Neural progenitor cell (in vitro differentiated cells): Measurements from ENCODE around the gene TRAPPC10. TPM values are rescaled to one million over a fixed set of nuclear protein-coding genes. Genes with fewer than 3 reads are reported as not detected.
A peak's percentile ranks its signal among the peaks of the same experiment; 100 is the strongest.

Experiments
- DNase-seq: peaks from one replicate; pipeline ENCODE4 v3.0.0-alpha.2; 2016; ENCODE audit warnings: low spot score
- H2AFZ ChIP-seq: fragments of 200-600 bp; sonication (generic); replicated peaks from 2 replicates; pipeline ENCODE4 v1.6.1; 2016; ENCODE audit warnings: antibody characterized with exemption
- H3F3A ChIP-seq: fragments of 200-600 bp; sonication (generic); 2 replicates; pipeline ENCODE4 v1.6.1; 2016; ENCODE audit warnings: antibody characterized with exemption, low read depth
- H3K27ac ChIP-seq: fragments of 200-600 bp; sonication (generic); 2 replicates; pipeline ENCODE4 v1.5.1; 2016; ENCODE audit warnings: mild to moderate bottlenecking
- H3K27me3 ChIP-seq: fragments of 200-600 bp; sonication (generic); 2 replicates; pipeline ENCODE4 v1.6.1; 2016; ENCODE audit warnings: mild to moderate bottlenecking, moderate library complexity
- H3K36me3 ChIP-seq: fragments of 200-600 bp; sonication (generic); 2 replicates; pipeline ENCODE4 v1.5.1; 2016
- H3K4me1 ChIP-seq: fragments of 200-600 bp; sonication (generic); 2 replicates; pipeline ENCODE4 v1.6.1; 2016; ENCODE audit warnings: mixed run types
- H3K4me2 ChIP-seq: fragments of 200-600 bp; sonication (generic); 2 replicates; pipeline ENCODE4 v1.6.1; 2016
- H3K4me3 ChIP-seq: fragments of 200-600 bp; sonication (generic); 2 replicates; pipeline ENCODE4 v1.5.1; 2016
- H3K79me2 ChIP-seq: fragments of 200-600 bp; sonication (generic); 2 replicates; pipeline ENCODE4 v1.6.1; 2016; ENCODE audit warnings: low read depth
- H3K9ac ChIP-seq: fragments of 200-600 bp; sonication (generic); 2 replicates; pipeline ENCODE4 v1.6.1; 2016
- H3K9me3 ChIP-seq: fragments of 200-600 bp; sonication (generic); 2 replicates; pipeline ENCODE4 v1.5.1; 2016; ENCODE audit warnings: low read depth
- H4K20me1 ChIP-seq: fragments of 200-600 bp; sonication (generic); 2 replicates; pipeline ENCODE4 v1.6.1; 2016; ENCODE audit warnings: low read depth
- H3K27ac Mint-ChIP-seq: 3 replicates; pipeline ENCODE4 v1.8.0; 2021; ENCODE audit warnings: mixed read lengths
- H3K27me3 Mint-ChIP-seq: 2 replicates; pipeline ENCODE4 v1.8.0; 2022; ENCODE audit warnings: low read depth, mild to moderate bottlenecking, inconsistent platforms, moderate library complexity, mixed read lengths; ENCODE audit not compliant: insufficient read depth
- H3K36me3 Mint-ChIP-seq: 3 replicates; pipeline ENCODE4 v1.8.0; 2021; ENCODE audit warnings: mixed read lengths
- H3K4me1 Mint-ChIP-seq: 3 replicates; pipeline ENCODE4 v1.8.0; 2021; ENCODE audit warnings: mixed read lengths
- H3K4me3 Mint-ChIP-seq: 3 replicates; pipeline ENCODE4 v1.8.0; 2021; ENCODE audit warnings: mild to moderate bottlenecking, moderate library complexity, mixed read lengths
- H3K9me3 Mint-ChIP-seq: 3 replicates; pipeline ENCODE4 v1.8.0; 2020; ENCODE audit warnings: mixed read lengths
- CTCF ChIP-seq: fragments of 200-600 bp; sonication (generic); IDR thresholded peaks from 2 replicates; pipeline ENCODE4 v1.5.1; 2017; ENCODE audit warnings: antibody characterized with exemption, mild to moderate bottlenecking
- EZH2 ChIP-seq: fragments of 200-600 bp; sonication (generic); IDR thresholded peaks from 2 replicates; pipeline ENCODE4 v1.6.1; 2017; ENCODE audit warnings: antibody characterized with exemption, mild to moderate bottlenecking, moderate library complexity
- EZH2phosphoT487 ChIP-seq: fragments of 200-600 bp; sonication (generic); IDR thresholded peaks from 2 replicates; pipeline ENCODE4 v1.6.1; 2017; ENCODE audit warnings: antibody characterized with exemption
- total RNA-seq: library from RNA; depleted of rRNA; stranded (reverse); fragments of >200 nt; gene quantifications from 2 replicates; pipeline ENCODE4 v1.2.3, GENCODE V29; 2015; ENCODE audit warnings: low replicate concordance

TRAPPC10 gene
- total RNA-seq, 1 donor from 2014 or later: 19.8 TPM

GRCh38 chr21:44067011-44067839 lies 55.1 kb downstream of the TRAPPC10 start:
- Histone ChIP-seq H3K79me2 (peaks cover 21% of the 10 kb centered on the region), H2AFZ (no peak overlapping the region), H3K9me3 (no peaks in the 10 kb centered on the region), H3K4me3 (no peak overlapping the region), H3K36me3 (no peaks in the 10 kb centered on the region), H3K4me1 (peaks cover 11% of the 10 kb centered on the region), H3K9ac (no peak overlapping the region), H3K27me3 (no peaks in the 10 kb centered on the region), H4K20me1 (peaks cover 10% of the 10 kb centered on the region), H3K27ac (peak overlapping the region; percentile 46), H3F3A (no peaks in the 10 kb centered on the region), H3K4me2 (no peak overlapping the region)
- peaks cover 14% of the 10 kb centered on the region for H3K4me1 Mint-ChIP-seq
- no peak for TF ChIP-seq CTCF
- no peak for TF ChIP-seq EZH2
- TF ChIP-seq EZH2phosphoT487: no peak
- H3K4me3 Mint-ChIP-seq: no peak overlapping the region
- H3K9me3 Mint-ChIP-seq: no peaks in the 10 kb centered on the region
- H3K27ac Mint-ChIP-seq: peak overlapping the region; percentile 50
- H3K36me3 Mint-ChIP-seq: peaks cover 12% of the 10 kb centered on the region
- no peak for DNase-seq
- peaks cover 6% of the 10 kb centered on the region for H3K27me3 Mint-ChIP-seq

- Histone ChIP-seq H3K79me2 (peaks cover 21% of the 10 kb centered on the region), H3K4me3 (no peak overlapping the region), H3K4me1 (peaks cover 11% of the 10 kb centered on the region), H4K20me1 (peaks cover 10% of the 10 kb centered on the region), H3K27me3 (no peaks in the 10 kb centered on the region), H3F3A (no peaks in the 10 kb centered on the region), H2AFZ (no peak overlapping the region), H3K27ac (no peak overlapping the region), H3K9ac (no peak overlapping the region), H3K9me3 (no peaks in the 10 kb centered on the region), H3K4me2 (no peak overlapping the region), H3K36me3 (no peaks in the 10 kb centered on the region)
- no peak for DNase-seq
- H3K4me1 Mint-ChIP-seq: peaks cover 14% of the 10 kb centered on the region
- no peak overlapping the region for H3K27ac Mint-ChIP-seq
- no peak overlapping the region for H3K4me3 Mint-ChIP-seq
- peaks cover 3% of the 10 kb centered on the region for H3K27me3 Mint-ChIP-seq
- no peaks in the 10 kb centered on the region for H3K9me3 Mint-ChIP-seq
- H3K36me3 Mint-ChIP-seq: peaks cover 16% of the 10 kb centered on the region
- TF ChIP-seq CTCF: no peak
- no peak for TF ChIP-seq EZH2phosphoT487
- no peak for TF ChIP-seq EZH2
These were observed 58.3 kb downstream of the TRAPPC10 start for GRCh38 chr21:44070391-44070790.

- H3F3A ChIP-seq: no peaks in the 10 kb centered on the region
- TF ChIP-seq CTCF (no peak), EZH2phosphoT487 (no peak), EZH2 (no peak)
- H3K36me3 Mint-ChIP-seq: peaks cover 16% of the 10 kb centered on the region
These were observed 59.4 kb downstream of the TRAPPC10 start for GRCh38 chr21:44071359-44072104.

More at GRCh38 chr21:44071359-44072104, 59.4 kb downstream of the TRAPPC10 start:
- Mint-ChIP-seq H3K4me3 (no peak overlapping the region), H3K4me1 (peaks cover 14% of the 10 kb centered on the region), H3K9me3 (no peaks in the 10 kb centered on the region), H3K27ac (no peak overlapping the region), H3K27me3 (peaks cover 3% of the 10 kb centered on the region)
- Histone ChIP-seq H3K27ac (no peak overlapping the region), H3K27me3 (no peaks in the 10 kb centered on the region), H3K4me2 (no peak overlapping the region), H3K9me3 (no peaks in the 10 kb centered on the region), H3K4me1 (peaks cover 11% of the 10 kb centered on the region), H3K36me3 (no peaks in the 10 kb centered on the region), H4K20me1 (peaks cover 10% of the 10 kb centered on the region), H3K4me3 (no peak overlapping the region), H3K9ac (no peak overlapping the region), H3K79me2 (peaks cover 21% of the 10 kb centered on the region), H2AFZ (no peak overlapping the region)
- no peak for DNase-seq
